ENCODE results near the gene CCDC91.
A peak's percentile ranks its signal among the peaks of the same experiment; 100 is the strongest.
"Not testable (repeated sequence)": the region's sequence is repeated elsewhere in the genome, so short reads cannot be mapped to it uniquely, and the experiment has no call there.

CCDC91 gene

GRCh38 chr12:28180786-28181185 lies 9.5 kb upstream of the CCDC91 start:
- peak; percentile 9 to 17 for DNase-seq (ENCODE audit: low read depth in 2 of 2)

GRCh38 chr12:28184375-28184774 lies 5.9 kb upstream of the CCDC91 start:
- no peak for DNase-seq (ENCODE audit: low read depth in 2 of 2)

GRCh38 chr12:28186500-28186899 lies 3.8 kb upstream of the CCDC91 start:
- no peak for DNase-seq (ENCODE audit: low read depth in 2 of 2)

- DNase-seq (ENCODE audit: low read depth in 2 of 2): peak; percentile 1
Observed at GRCh38 chr12:28189784-28190320, 404 bp upstream of the CCDC91 start.

GRCh38 chr12:28191051-28192048 lies 1.1 kb downstream of the CCDC91 start:
- peak in 1 of 2 experiments; percentile 3 for DNase-seq (ENCODE audit: low read depth in 2 of 2)

- DNase-seq (ENCODE audit: low read depth in 2 of 2): no peak
Observed at GRCh38 chr12:28192125-28192524, 1.9 kb downstream of the CCDC91 start.

GRCh38 chr12:28194621-28195020 lies 4.4 kb downstream of the CCDC91 start:
- DNase-seq (ENCODE audit: low read depth in 2 of 2): not testable (repeated sequence)

GRCh38 chr12:28201136-28201535 lies 10.9 kb downstream of the CCDC91 start:
- not testable (repeated sequence) for DNase-seq (ENCODE audit: low read depth in 2 of 2)

GRCh38 chr12:28202374-28203130 lies 12.3 kb downstream of the CCDC91 start:
- no peak for DNase-seq (ENCODE audit: low read depth in 2 of 2)

GRCh38 chr12:28209782-28210181 lies 19.5 kb downstream of the CCDC91 start:
- DNase-seq (ENCODE audit: low read depth in 2 of 2): no peak

- DNase-seq (ENCODE audit: low read depth in 2 of 2): no peak
Observed at GRCh38 chr12:28212182-28212581, 21.9 kb downstream of the CCDC91 start.

- DNase-seq (ENCODE audit: low read depth in 2 of 2): no peak
Observed at GRCh38 chr12:28215021-28215420, 24.8 kb downstream of the CCDC91 start.

- DNase-seq (ENCODE audit: low read depth in 2 of 2): no peak
Observed at GRCh38 chr12:28216016-28216415, 25.8 kb downstream of the CCDC91 start.

- DNase-seq (ENCODE audit: low read depth in 2 of 2): no peak
Observed at GRCh38 chr12:28217805-28218204, 27.5 kb downstream of the CCDC91 start.

- no peak for DNase-seq (ENCODE audit: low read depth in 2 of 2)
Observed at GRCh38 chr12:28218875-28219274, 28.6 kb downstream of the CCDC91 start.

GRCh38 chr12:28219827-28220226 lies 29.6 kb downstream of the CCDC91 start:
- no peak for DNase-seq (ENCODE audit: low read depth in 2 of 2)

- DNase-seq (ENCODE audit: low read depth in 2 of 2): no peak
Observed at GRCh38 chr12:28222081-28222700, 31.9 kb downstream of the CCDC91 start.

- no peak for DNase-seq (ENCODE audit: low read depth in 2 of 2)
Observed at GRCh38 chr12:28223025-28223554, 32.8 kb downstream of the CCDC91 start.

- no peak for DNase-seq (ENCODE audit: low read depth in 2 of 2)
Observed at GRCh38 chr12:28223858-28224257, 33.6 kb downstream of the CCDC91 start.

GRCh38 chr12:28226705-28227104 lies 36.4 kb downstream of the CCDC91 start:
- DNase-seq (ENCODE audit: low read depth in 2 of 2): no peak

- DNase-seq (ENCODE audit: low read depth in 2 of 2): no peak
Observed at GRCh38 chr12:28227251-28227650, 37.0 kb downstream of the CCDC91 start.

GRCh38 chr12:28231248-28231647 lies 41.0 kb downstream of the CCDC91 start:
- DNase-seq (ENCODE audit: low read depth in 2 of 2): no peak

Data from fibroblast of skin of left biceps (primary cell).